ENCODE data around the gene APBB1. TPM values are rescaled to one million over a fixed set of nuclear protein-coding genes. Genes with fewer than 3 reads are reported as not detected.

The APBB1 gene
- 10 to 100 TPM; 64.0 to 69.2 TPM for total RNA-seq

DNA sequence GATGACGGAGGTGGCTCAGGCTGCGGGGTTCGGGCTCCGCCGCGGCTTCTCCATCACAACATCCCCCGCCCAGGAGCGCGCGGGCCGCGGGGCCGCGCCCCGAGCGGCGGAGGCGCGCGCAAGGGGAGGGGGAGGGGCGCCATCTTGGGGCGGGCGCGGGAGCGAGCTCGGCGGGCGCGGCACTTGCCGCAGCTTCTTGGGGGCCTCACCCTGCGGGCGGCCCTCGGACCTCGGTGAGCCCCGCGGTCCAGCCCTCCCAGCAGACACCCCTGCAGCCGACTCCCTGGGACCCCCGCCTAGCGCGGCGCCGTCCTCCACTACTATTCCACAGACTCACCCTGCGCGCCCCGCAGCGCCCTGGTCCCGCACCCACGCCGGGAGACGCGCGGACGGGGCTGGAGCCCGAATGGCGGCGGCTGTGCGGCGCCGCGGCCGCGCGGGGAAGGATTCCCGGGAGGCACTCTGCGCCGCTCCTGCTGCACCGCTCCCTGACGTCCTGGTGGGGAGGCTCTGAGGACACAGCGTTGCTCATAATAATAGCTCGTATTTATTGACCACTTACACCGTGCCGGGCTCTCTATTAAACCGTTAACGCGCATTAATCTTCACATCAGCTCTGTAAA, at the start of gene APBB1:
Gene APBB1, minus strand, starts transcription at position 86 of the 623 bp plus-strand sequence. CDS start 7,747 bp downstream, outside the sequence.
- ATAC-seq (ENCODE audit: low read depth) (peak; percentile 64), DNase-seq (peak; percentile 87)
- peaks cover 7% of the 10 kb centered on the region for H3K4me1 Mint-ChIP-seq
- H3K9me3 Mint-ChIP-seq = peaks cover 4% of the 10 kb centered on the region
- POLR2A ChIA-PET = interaction anchor here (0.5 to 8.5 kb wide), 15 partner anchors 9 to 71 kb away, joined by 3 to 116 read pairs (median 3); partner anchors contain the start of genes ARFIP2, HPX, SMPD1 and TIMM10B
- H3K27ac Mint-ChIP-seq = peak within 1 kb of the TSS; percentile 43
- peaks cover 3% of the 10 kb centered on the region for H3K36me3 Mint-ChIP-seq
- H3K27me3 Mint-ChIP-seq = peaks cover 32% of the 10 kb centered on the region
- H3K4me3 Mint-ChIP-seq = peak within 1 kb of the TSS; percentile 76

DNA sequence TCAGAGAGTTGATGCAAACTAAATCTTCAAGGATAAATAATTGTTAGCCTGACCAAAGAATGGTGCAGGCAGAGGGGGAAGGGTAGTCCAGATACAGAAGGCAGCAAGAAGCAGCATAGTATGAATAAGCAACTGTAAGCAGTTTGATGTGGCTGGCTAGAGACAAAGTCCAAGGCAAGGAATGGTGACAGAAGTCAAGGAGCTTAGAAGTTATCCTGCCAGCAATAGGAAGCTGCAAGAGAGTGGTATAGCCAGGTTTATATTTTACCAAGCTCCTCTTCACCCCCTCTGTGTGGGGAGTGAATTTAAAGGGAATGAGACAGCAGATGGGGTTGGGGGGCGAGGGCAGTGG, 40.2 kb upstream of the APBB1 start:
- Mint-ChIP-seq H3K27ac (no peak overlapping the region), H3K9me3 (no peaks in the 10 kb centered on the region), H3K4me3 (no peak overlapping the region), H3K27me3 (no peaks in the 10 kb centered on the region), H3K36me3 (peaks cover 8% of the 10 kb centered on the region), H3K4me1 (no peaks in the 10 kb centered on the region)
- DNase-seq (no peak), ATAC-seq (ENCODE audit: low read depth) (no peak)
- POLR2A ChIA-PET = no interaction called here

DNA sequence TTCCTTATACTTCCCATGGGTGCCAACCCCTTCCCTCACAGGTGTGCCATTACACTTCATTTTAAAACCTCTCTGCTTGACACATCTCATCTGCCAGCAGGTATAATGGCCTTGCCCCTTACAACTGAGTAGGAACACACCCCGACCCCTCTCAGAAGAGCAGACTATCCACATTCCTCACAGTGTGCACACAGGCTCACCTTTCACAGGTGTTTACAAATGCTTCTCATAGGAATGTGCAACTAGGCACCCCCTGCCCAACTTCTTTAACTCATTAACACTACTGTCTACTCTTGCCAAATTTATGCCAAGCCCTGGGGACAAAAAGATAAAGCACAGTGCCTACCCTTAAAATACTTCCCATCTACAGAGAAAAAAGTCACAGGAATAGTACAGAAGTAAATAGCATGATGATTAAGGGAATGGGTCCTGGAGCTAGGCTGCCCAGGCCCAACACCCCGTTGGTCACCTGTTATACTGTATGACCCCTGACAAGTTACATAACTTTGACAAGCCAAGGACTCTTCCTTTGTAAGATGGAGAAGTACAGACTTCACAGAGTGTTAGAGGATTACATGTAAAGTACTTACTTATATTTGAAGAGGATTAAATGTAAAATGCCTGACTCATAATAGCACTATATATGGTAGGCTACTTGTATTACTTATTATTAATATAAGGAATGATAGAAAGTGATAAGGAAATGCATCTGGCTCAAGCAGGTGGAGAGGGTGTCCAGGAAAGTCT, 39.6 kb upstream of the APBB1 start:
- ATAC-seq (ENCODE audit: low read depth) = no peak
- Mint-ChIP-seq H3K4me1 (no peaks in the 10 kb centered on the region), H3K4me3 (no peak overlapping the region), H3K27me3 (no peaks in the 10 kb centered on the region), H3K27ac (no peak overlapping the region), H3K9me3 (no peaks in the 10 kb centered on the region), H3K36me3 (peaks cover 4% of the 10 kb centered on the region)
- POLR2A ChIA-PET = no interaction called here
- no peak for DNase-seq

DNA sequence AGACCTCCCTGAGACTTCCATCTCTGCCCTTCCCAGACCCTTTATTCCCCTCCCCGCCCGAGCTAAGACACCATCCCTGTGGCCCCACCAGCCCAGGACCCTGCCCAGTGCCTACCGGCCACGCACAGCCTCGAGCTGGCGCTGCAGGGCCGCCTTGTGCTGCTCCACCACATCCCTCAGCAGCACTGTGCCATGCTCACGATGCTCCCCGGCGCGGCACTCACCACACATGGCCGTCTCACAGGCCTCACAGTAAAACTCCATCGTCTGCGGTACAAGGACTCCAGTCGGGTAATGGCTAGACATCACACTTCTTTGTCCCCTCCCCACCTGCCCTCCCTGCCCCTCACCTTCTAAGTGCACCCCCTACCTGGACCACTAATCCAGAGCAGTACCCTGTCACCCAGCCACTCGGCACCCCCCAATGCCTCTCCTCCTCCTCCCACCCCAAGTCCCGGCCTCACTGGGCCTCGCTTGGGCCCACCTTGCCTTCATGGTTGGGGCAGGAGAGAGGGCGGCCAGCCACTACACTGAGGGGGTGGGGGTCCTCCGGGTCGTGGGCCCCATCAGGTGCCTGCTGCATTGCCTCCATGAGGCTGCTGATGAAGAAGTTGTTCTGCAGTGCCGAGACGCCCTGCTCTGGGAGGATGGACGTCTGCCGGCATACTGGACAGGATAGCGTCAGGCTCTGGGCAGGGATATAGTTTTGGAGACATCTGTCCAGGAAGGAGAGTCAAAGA, 38.9 kb upstream of the APBB1 start:
- Mint-ChIP-seq H3K36me3 (peaks cover 2% of the 10 kb centered on the region), H3K27me3 (no peaks in the 10 kb centered on the region), H3K4me3 (no peak overlapping the region), H3K27ac (no peak overlapping the region), H3K4me1 (no peaks in the 10 kb centered on the region), H3K9me3 (no peaks in the 10 kb centered on the region)
- DNase-seq (no peak), ATAC-seq (ENCODE audit: low read depth) (no peak)
- POLR2A ChIA-PET = no interaction called here

DNA sequence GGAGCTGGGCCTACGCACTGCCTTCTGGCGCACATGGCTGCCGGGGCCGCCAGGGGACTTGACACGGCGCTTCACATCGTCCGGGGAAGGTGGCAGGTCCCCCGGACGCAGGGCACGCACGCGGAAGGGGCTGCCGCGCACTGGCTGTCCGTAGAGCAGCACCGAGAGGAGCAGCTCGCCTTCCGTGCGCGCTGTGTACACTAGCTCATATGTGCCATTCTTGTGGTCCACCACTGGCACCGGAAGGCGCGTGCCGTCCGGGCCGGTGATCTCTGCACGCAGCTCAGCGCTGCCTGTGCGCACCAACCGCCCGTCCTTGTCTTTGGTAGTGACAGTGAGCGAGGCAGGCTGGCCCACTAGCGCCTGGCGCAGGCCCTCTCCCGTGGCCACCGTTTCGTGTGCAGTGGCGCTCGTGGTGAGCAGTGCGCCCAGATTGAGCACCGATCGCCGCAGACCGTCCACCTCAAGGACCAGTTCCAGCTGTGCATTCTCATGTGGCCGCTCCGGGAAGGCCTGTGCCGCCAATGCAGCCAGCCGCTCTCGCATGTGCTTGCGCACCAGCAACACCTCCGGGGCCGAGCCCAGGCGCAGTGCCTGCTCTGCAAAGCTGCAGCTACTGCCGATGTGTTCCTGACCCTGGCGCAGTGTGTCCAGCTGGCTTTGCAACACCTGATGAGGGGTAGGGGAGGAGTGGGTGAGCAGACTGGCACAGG, 37.6 kb upstream of the APBB1 start:
- no peak for DNase-seq
- no peaks in the 10 kb centered on the region for H3K4me1 Mint-ChIP-seq
- no peaks in the 10 kb centered on the region for H3K9me3 Mint-ChIP-seq
- H3K27ac Mint-ChIP-seq = no peak overlapping the region
- H3K4me3 Mint-ChIP-seq = no peak overlapping the region
- H3K27me3 Mint-ChIP-seq = no peaks in the 10 kb centered on the region
- POLR2A ChIA-PET = no interaction called here
- ATAC-seq (ENCODE audit: low read depth) = no peak
- peaks cover 2% of the 10 kb centered on the region for H3K36me3 Mint-ChIP-seq

DNA sequence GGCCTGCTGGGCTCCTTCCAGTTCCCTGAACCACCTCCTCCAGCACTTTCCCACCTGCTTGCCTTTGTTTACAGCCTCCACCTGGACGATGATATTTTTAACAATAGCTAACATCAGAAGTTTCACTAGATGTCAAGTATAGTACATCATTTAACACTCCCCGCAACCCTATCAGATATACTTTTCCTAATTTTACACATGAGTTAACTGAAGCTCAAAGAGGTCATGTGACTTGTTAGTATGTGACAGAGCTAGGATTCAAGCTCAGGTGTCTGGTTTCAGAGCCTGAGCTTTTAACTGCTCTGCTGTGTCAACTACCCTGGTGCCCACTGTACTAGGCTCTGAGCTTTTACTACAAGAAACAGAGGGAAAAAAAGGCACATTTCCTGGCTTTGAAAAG, 36.2 kb upstream of the APBB1 start:
- Mint-ChIP-seq H3K36me3 (no peaks in the 10 kb centered on the region), H3K4me3 (no peak overlapping the region), H3K27ac (no peak overlapping the region), H3K27me3 (no peaks in the 10 kb centered on the region), H3K9me3 (no peaks in the 10 kb centered on the region), H3K4me1 (no peaks in the 10 kb centered on the region)
- POLR2A ChIA-PET = no interaction called here
- no peak for ATAC-seq (ENCODE audit: low read depth)
- no peak for DNase-seq

DNA sequence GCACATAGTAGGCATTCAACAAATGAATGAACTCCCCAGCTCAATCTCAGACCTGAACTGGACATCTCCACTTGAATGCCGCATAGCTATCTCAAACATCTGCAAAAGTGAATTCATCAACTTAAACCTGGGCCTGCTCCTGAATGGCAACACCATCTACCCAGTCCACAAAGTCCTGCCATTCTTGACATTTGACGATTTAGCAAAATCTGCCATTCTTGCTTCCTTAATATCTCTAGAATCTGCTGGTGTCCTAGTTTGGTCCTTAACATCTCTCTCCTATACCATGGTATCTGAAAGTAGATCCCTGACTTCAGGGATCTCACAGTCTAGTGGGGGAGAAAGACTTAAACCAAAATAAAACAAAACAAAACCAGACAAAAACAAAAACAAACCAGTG, 34.3 kb upstream of the APBB1 start:
- no peak for ATAC-seq (ENCODE audit: low read depth)
- Mint-ChIP-seq H3K9me3 (no peaks in the 10 kb centered on the region), H3K4me3 (no peak overlapping the region), H3K4me1 (no peaks in the 10 kb centered on the region), H3K27me3 (no peaks in the 10 kb centered on the region), H3K36me3 (no peaks in the 10 kb centered on the region), H3K27ac (no peak overlapping the region)
- POLR2A ChIA-PET = interaction anchor here (1.2 kb wide), 1 partner anchor 34 kb away, joined by 3 read pairs; the partner anchor contains the start of gene APBB1
- no peak for DNase-seq

DNA sequence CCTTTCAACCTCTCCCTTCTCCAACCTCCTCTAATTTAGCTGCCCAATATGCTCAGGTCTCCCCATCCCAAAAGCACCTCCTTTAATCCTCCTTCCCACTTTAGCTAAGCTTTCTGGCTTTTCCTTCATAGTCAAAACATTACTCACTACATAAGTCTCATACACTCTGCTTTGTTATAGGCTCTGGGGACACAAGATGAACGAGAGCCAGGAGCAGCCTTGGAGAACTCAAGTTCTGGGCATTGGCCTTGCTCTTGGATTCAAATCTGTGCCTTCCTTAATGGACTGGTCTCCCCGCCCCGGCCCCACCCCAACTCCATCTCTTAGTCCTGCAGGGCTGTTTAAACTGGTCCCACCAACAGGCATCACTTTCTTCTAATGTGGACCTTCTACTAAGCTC, 33.3 kb upstream of the APBB1 start:
- POLR2A ChIA-PET = interaction anchor here (1.2 kb wide), 1 partner anchor 33 kb away, joined by 3 read pairs; the partner anchor contains the start of gene APBB1
- no peaks in the 10 kb centered on the region for H3K27me3 Mint-ChIP-seq
- H3K4me1 Mint-ChIP-seq = no peaks in the 10 kb centered on the region
- ATAC-seq (ENCODE audit: low read depth) = no peak
- DNase-seq = no peak
- no peaks in the 10 kb centered on the region for H3K36me3 Mint-ChIP-seq
- no peak overlapping the region for H3K4me3 Mint-ChIP-seq
- no peaks in the 10 kb centered on the region for H3K9me3 Mint-ChIP-seq
- H3K27ac Mint-ChIP-seq = no peak overlapping the region

DNA sequence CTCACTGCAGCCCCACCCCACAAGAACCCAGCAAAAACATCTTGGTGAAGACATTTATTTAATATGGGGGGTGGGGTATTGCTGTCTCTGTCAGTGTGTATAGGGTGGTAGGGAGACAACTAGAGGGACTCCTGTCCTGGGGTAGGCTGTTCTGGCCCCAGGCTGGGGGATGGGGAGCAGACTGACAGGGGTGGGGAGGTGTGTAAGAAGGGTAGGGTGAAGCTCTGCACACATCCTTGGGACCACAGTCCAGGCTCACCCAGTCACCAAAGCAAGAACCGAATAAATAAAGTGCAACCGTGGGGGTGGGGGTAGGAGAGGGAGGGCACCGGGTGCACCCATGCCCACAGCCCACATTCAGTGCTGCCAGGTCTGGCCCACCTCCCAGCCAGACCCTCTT, 29.7 kb upstream of the APBB1 start:
- H3K4me1 Mint-ChIP-seq = no peaks in the 10 kb centered on the region
- peaks cover 8% of the 10 kb centered on the region for H3K27me3 Mint-ChIP-seq
- DNase-seq (no peak), ATAC-seq (ENCODE audit: low read depth) (no peak)
- no peak overlapping the region for H3K4me3 Mint-ChIP-seq
- H3K27ac Mint-ChIP-seq = no peak overlapping the region
- POLR2A ChIA-PET = no interaction called here
- H3K36me3 Mint-ChIP-seq = no peaks in the 10 kb centered on the region
- H3K9me3 Mint-ChIP-seq = no peaks in the 10 kb centered on the region

DNA sequence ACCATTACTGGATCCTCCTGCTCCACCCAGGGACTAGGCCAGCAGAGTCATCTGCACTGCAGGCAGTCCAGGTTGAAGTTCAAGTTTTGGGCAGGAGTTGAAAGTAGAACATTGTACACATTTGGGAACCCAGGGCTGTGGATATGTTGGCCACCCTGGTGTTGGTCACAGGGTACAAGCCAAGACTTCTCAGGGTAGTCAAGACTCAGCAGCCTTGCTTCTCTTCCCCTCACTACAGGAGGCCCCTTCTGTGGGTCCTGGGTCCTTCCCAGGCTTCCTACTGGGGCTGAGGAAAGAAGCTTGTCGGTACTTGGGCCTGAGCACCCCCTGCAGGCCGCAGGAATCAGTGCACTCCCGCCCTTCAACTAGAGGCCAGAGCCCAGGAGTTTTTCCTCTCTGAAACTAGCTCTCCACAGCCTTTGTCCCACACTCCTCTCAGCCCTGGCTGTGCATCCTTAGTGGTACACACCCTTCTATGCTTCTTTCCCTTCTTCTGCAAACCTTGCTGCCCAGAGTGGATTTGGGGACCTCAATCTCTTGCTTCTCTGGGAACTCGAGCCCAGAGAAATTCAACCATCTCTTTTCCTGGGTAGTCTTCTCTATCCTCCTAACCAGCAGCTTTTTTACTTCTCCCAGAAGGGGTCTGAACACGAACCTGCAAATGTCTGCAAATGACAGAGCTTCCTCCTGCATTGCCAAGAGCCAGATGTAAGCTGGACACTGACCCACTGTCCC, 24.5 kb upstream of the APBB1 start:
- Mint-ChIP-seq H3K9me3 (no peaks in the 10 kb centered on the region), H3K4me3 (no peak overlapping the region), H3K36me3 (no peaks in the 10 kb centered on the region), H3K4me1 (no peaks in the 10 kb centered on the region), H3K27ac (no peak overlapping the region), H3K27me3 (peaks cover 8% of the 10 kb centered on the region)
- POLR2A ChIA-PET = interaction anchor here (1.0 to 3.3 kb wide), 5 partner anchors 16 to 65 kb away, joined by 3 to 31 read pairs (median 5); partner anchors contain the start of gene SMPD1
- ATAC-seq (ENCODE audit: low read depth) = peak; percentile 51
- peak; percentile 67 for DNase-seq

DNA sequence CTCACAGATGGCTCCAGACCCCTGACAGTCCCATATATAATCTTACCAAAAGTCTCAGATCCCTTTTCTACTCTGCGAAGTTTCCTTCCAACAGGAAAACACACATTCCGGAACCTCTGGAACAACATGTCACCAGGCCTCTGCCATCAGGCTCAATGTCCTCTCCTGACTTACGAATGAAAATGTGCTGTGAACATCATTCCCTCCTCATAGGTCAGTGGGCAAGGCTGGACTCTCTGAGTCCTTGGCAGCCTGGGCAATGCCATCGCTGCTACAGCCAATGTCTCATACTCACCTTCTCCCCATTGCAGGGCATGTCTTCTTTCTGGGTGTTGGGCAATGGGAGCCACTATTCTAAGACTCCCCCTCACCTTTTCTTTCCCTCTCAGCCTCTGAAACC, 23.5 kb upstream of the APBB1 start:
- ATAC-seq (ENCODE audit: low read depth) = no peak
- no peaks in the 10 kb centered on the region for H3K4me1 Mint-ChIP-seq
- POLR2A ChIA-PET = interaction anchor here (3.3 kb wide), 1 partner anchor 64 kb away, joined by 31 read pairs; no protein-coding TSS in a partner anchor
- H3K36me3 Mint-ChIP-seq = no peaks in the 10 kb centered on the region
- no peak overlapping the region for H3K4me3 Mint-ChIP-seq
- no peaks in the 10 kb centered on the region for H3K9me3 Mint-ChIP-seq
- peaks cover 8% of the 10 kb centered on the region for H3K27me3 Mint-ChIP-seq
- DNase-seq = no peak
- no peak overlapping the region for H3K27ac Mint-ChIP-seq

DNA sequence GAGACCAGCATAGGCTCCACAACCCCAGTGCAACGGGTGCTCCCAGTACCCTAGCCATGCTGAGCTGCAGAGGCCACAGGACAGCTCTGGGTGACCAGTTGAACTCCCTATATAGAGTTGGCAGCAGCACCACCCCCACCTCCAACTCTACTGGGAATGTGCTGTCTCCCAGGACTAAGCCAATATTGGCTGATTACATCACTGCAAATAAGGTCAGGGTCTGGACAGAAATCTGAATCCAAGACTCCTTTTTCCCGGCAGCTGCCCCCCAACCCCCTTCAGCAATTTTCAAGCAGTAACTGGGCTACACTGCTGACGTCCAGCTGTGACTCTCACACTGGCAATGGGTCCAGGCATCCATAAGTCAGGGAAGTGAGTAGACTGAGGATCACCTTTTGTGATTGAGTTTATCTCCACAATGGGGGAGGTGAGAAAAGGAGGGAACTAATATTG, 22.0 kb upstream of the APBB1 start, which contains the start of gene HPX:
Gene HPX, minus strand, starts transcription at position 82 of the 453 bp plus-strand sequence. Its CDS starts 24 bp downstream, at position 58.
- H3K36me3 Mint-ChIP-seq = no peaks in the 10 kb centered on the region
- no peak within 1 kb of the TSS for H3K27ac Mint-ChIP-seq
- H3K27me3 Mint-ChIP-seq = peaks cover 6% of the 10 kb centered on the region
- peaks cover under 1% of the 10 kb centered on the region for H3K4me1 Mint-ChIP-seq
- ATAC-seq (ENCODE audit: low read depth) (no peak), DNase-seq (no peak)
- POLR2A ChIA-PET = interaction anchor here (0.9 to 1.8 kb wide), 2 partner anchors 21 to 50 kb away, joined by 3 to 7 read pairs; partner anchors contain the start of gene SMPD1
- H3K9me3 Mint-ChIP-seq = no peaks in the 10 kb centered on the region
- H3K4me3 Mint-ChIP-seq = no peak within 1 kb of the TSS
